ENCODE results near the gene CFAP97D1. TPM values are rescaled to one million over a fixed set of nuclear protein-coding genes. Genes with fewer than 3 reads are reported as not detected.

The CFAP97D1 gene
- total RNA-seq, 2 donors from 2014 or later = not detected

DNA sequence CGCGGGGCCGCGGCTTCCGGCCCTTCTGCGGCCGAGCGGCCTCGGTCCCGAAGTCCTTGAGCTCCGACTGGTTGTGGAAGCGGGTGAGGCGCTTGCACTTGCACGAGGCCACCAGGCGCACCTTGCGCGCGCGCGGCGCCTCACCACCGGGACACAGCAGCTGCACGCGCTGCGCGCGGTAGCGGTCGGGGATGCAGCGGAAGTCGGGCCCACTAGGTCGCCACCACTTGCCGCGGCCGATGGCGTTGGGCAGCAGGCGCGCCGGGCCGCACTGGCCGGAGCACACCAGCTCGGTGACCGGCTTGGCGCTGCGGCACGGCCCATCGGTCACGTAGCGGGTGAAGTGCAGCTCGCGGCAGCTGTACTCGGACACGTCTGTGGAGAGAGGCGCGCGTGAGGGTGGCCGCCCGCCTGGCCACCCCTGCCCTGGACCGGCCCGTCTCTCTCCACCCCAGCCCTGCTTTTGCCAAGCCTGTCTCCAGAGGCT lies 24.8 kb upstream of the CFAP97D1 start:
- Histone ChIP-seq H3K4me3 (peak overlapping the region in 1 of 2 donors; percentile 36), H3K27ac (no peak overlapping the region), H3K36me3 (no peaks in the 10 kb centered on the region), H3K9me3 (no peaks in the 10 kb centered on the region), H3K27me3 (no peaks in the 10 kb centered on the region), H3K4me1 (peaks cover 0 to 14% of the 10 kb centered on the region in 2 donors)
- no peak for DNase-seq (ENCODE audit: low spot score)
- no peak for TF ChIP-seq CTCF (IDR thresholded peaks at IDR 0.05)

GRCh38 chr17:43756201-43756600 lies 24.0 kb upstream of the CFAP97D1 start:
- Histone ChIP-seq H3K4me3 (no peak overlapping the region), H3K27me3 (no peaks in the 10 kb centered on the region), H3K27ac (no peak overlapping the region), H3K4me1 (peaks cover 0 to 18% of the 10 kb centered on the region in 2 donors), H3K36me3 (no peaks in the 10 kb centered on the region), H3K9me3 (no peaks in the 10 kb centered on the region)
- TF ChIP-seq CTCF (IDR thresholded peaks at IDR 0.05) = no peak
- no peak for DNase-seq (ENCODE audit: low spot score)

DNA sequence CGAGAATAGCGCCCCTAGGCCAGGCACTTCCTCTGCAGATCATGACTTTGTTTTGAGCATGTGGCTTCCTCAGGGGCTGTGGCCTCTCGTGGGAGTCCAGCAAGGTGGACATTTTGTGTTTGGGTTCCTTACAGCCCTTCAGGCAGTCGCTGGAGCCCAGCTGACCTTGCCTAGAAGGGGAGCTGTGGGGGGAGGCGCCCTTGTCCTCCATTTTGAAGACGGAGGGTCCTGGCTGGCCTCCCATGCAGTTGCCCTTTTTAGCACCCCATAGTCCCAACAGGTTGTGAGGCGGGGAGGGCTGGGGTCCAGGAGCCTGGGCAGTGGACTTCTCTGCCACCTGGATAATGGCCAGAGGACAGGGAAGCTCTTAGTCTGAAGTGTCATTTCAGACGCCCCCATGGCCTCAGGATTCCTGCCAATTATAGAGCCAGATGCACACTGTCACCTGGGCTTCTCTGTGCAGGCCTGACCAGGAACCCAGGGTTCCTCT lies 23.0 kb upstream of the CFAP97D1 start:
- Histone ChIP-seq H3K9me3 (no peaks in the 10 kb centered on the region), H3K4me1 (peaks cover 0 to 18% of the 10 kb centered on the region in 2 donors), H3K4me3 (no peak overlapping the region), H3K36me3 (no peaks in the 10 kb centered on the region), H3K27ac (no peak overlapping the region), H3K27me3 (no peaks in the 10 kb centered on the region)
- no peak for TF ChIP-seq CTCF (IDR thresholded peaks at IDR 0.05)
- no peak for DNase-seq (ENCODE audit: low spot score)

DNA sequence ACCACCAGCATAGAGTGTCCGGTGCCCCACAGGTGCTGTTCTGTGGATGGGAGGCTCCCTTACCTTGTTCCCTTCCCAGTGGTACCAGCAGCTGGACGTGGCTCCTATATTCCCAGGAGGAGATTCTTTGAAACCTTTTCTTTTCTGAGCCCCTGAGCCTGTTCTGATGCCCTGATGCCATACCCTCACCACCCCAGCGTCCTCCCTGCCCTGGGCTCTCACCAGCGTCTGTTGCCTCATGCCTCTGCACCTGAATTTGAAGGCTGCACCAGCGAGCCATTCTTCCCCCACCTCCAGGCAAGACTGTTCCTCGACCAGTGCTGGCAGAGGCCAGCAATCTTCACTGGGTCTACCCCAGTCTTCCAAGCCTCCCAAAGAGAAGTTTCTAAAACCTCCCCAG lies 22.1 kb upstream of the CFAP97D1 start:
- Histone ChIP-seq H3K9me3 (no peaks in the 10 kb centered on the region), H3K27me3 (no peaks in the 10 kb centered on the region), H3K36me3 (no peaks in the 10 kb centered on the region), H3K4me1 (peaks cover 0 to 18% of the 10 kb centered on the region in 2 donors), H3K4me3 (no peak overlapping the region), H3K27ac (no peak overlapping the region)
- no peak for DNase-seq (ENCODE audit: low spot score)
- TF ChIP-seq CTCF (IDR thresholded peaks at IDR 0.05) = no peak

GRCh38 chr17:43758497-43759174 lies 21.6 kb upstream of the CFAP97D1 start, which contains the start of gene SOST:
TSS of gene SOST (minus strand) at chr17:43758791. CDS start at chr17:43758741, 50 bp downstream.
- no peak for TF ChIP-seq CTCF (IDR thresholded peaks at IDR 0.05)
- no peaks in the 10 kb centered on the region for H3K9me3 ChIP-seq
- no peak within 1 kb of the TSS for H3K27ac ChIP-seq
- H3K36me3 ChIP-seq = no peaks in the 10 kb centered on the region
- no peak for DNase-seq (ENCODE audit: low spot score)
- no peaks in the 10 kb centered on the region for H3K27me3 ChIP-seq
- H3K4me3 ChIP-seq = no peak within 1 kb of the TSS
- H3K4me1 ChIP-seq = peaks cover 0 to 18% of the 10 kb centered on the region in 2 donors
